HL-60 (cell line): Measurements from ENCODE around the gene ABCF1.

Experiments
- DNase-seq, 2 experiments: peaks; one replicate each; pipeline ENCODE4 v3.0.0-alpha.2; 2010 to 2020; ENCODE audit warnings: low read depth in 1 of 2, low spot score in 1 of 2
- H3K27ac ChIP-seq: fragments of 250-450 bp; sonication (Bioruptor Pico); replicated peaks from 2 replicates; pipeline ENCODE4 v1.5.1; 2020; ENCODE audit warnings: mild to moderate bottlenecking, moderate library complexity
- H3K27me3 ChIP-seq: fragments of 250-450 bp; sonication (Bioruptor Pico); 2 replicates; pipeline ENCODE4 v1.5.1; 2021; ENCODE audit warnings: mild to moderate bottlenecking, moderate library complexity; ENCODE audit not compliant: insufficient read depth, poor library complexity, severe bottlenecking
- H3K4me3 ChIP-seq: replicated peaks from 2 replicates; pipeline ENCODE4 v1.5.1; 2011; ENCODE audit warnings: mild to moderate bottlenecking, control low read depth, low read length; ENCODE audit not compliant: insufficient read depth
- GABPA ChIP-seq: IDR thresholded peaks from 2 replicates; pipeline ENCODE4 v1.6.1; 2012; ENCODE audit warnings: low read depth
- POLR2AphosphoS5 ChIP-seq: IDR thresholded peaks from 2 replicates; pipeline ENCODE4 v1.6.1; 2012; ENCODE audit warnings: low read depth
- SPI1 ChIP-seq: IDR thresholded peaks from 2 replicates; pipeline ENCODE4 v1.6.1; 2012; ENCODE audit warnings: low read depth, mild to moderate bottlenecking, borderline replicate concordance
- TF ChIP-seq, protein P1 (sequence below): IDR thresholded peaks from one replicate; pipeline ENCODE4 v1.5.1; 2011; ENCODE audit warnings: low read length, control low read depth, inconsistent platforms; ENCODE audit not compliant: insufficient read depth
- TF ChIP-seq, protein P2 (sequence below): IDR thresholded peaks from 2 replicates; pipeline ENCODE4 v1.6.1; 2012; ENCODE audit warnings: low read depth; ENCODE audit not compliant: insufficient replicate concordance

Gene ABCF1

GRCh38 chr6:30617565-30618269, 46.5 kb downstream of the ABCF1 start, which contains the start of gene MRPS18B:
Gene MRPS18B, plus strand, starts transcription at chr6:30617840. Its CDS starts 26 bp downstream, at chr6:30617866.
- TF ChIP-seq POLR2AphosphoS5: peak; percentile 95
- peak; percentile 48; the same call in 1 of the 2 replicates for TF ChIP-seq GABPA
- TF ChIP-seq, protein P1, sequence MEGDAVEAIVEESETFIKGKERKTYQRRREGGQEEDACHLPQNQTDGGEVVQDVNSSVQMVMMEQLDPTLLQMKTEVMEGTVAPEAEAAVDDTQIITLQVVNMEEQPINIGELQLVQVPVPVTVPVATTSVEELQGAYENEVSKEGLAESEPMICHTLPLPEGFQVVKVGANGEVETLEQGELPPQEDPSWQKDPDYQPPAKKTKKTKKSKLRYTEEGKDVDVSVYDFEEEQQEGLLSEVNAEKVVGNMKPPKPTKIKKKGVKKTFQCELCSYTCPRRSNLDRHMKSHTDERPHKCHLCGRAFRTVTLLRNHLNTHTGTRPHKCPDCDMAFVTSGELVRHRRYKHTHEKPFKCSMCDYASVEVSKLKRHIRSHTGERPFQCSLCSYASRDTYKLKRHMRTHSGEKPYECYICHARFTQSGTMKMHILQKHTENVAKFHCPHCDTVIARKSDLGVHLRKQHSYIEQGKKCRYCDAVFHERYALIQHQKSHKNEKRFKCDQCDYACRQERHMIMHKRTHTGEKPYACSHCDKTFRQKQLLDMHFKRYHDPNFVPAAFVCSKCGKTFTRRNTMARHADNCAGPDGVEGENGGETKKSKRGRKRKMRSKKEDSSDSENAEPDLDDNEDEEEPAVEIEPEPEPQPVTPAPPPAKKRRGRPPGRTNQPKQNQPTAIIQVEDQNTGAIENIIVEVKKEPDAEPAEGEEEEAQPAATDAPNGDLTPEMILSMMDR: no peak
- peak; percentile 35; the same call in 1 of the 2 replicates for TF ChIP-seq SPI1
- TF ChIP-seq, protein P2, sequence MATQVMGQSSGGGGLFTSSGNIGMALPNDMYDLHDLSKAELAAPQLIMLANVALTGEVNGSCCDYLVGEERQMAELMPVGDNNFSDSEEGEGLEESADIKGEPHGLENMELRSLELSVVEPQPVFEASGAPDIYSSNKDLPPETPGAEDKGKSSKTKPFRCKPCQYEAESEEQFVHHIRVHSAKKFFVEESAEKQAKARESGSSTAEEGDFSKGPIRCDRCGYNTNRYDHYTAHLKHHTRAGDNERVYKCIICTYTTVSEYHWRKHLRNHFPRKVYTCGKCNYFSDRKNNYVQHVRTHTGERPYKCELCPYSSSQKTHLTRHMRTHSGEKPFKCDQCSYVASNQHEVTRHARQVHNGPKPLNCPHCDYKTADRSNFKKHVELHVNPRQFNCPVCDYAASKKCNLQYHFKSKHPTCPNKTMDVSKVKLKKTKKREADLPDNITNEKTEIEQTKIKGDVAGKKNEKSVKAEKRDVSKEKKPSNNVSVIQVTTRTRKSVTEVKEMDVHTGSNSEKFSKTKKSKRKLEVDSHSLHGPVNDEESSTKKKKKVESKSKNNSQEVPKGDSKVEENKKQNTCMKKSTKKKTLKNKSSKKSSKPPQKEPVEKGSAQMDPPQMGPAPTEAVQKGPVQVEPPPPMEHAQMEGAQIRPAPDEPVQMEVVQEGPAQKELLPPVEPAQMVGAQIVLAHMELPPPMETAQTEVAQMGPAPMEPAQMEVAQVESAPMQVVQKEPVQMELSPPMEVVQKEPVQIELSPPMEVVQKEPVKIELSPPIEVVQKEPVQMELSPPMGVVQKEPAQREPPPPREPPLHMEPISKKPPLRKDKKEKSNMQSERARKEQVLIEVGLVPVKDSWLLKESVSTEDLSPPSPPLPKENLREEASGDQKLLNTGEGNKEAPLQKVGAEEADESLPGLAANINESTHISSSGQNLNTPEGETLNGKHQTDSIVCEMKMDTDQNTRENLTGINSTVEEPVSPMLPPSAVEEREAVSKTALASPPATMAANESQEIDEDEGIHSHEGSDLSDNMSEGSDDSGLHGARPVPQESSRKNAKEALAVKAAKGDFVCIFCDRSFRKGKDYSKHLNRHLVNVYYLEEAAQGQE: peak; percentile 75
- peak within 1 kb of the TSS; percentile 83 for H3K4me3 ChIP-seq
- H3K27me3 ChIP-seq: no peaks in the 10 kb centered on the region
- peak within 1 kb of the TSS; percentile 99 for H3K27ac ChIP-seq
- DNase-seq: peak; percentile 98 to 99

DNA sequence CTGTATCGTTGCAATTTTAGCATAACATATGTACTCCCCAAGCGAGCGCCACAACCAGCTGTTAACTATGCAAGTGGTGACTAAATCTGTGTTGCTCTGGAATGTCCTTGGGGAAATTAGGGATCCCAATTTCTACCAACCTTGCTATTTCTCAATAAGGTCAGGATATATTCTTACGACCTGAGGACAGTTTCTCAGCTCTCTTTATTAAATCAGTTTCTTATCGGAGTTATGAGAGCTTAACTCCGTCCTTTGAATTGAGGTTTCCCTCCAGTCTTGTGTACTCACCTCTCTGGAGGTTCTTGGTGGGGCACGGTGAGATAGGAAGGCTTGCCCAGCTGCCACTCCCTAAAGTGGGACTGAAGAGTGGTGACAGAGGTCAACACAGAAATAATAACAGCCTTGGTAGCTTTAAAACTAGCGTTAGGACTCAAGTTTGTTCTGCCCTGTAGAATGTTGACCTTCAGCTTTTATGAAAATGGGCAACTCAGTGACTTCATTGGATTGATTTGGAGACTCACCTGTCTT, 47.1 kb downstream of the ABCF1 start:
- H3K4me3 ChIP-seq: peak overlapping the region; percentile 49
- no peak for TF ChIP-seq SPI1
- TF ChIP-seq POLR2AphosphoS5: no peak
- H3K27me3 ChIP-seq: no peaks in the 10 kb centered on the region
- DNase-seq: no peak
- H3K27ac ChIP-seq: peak overlapping the region; percentile 99

DNA sequence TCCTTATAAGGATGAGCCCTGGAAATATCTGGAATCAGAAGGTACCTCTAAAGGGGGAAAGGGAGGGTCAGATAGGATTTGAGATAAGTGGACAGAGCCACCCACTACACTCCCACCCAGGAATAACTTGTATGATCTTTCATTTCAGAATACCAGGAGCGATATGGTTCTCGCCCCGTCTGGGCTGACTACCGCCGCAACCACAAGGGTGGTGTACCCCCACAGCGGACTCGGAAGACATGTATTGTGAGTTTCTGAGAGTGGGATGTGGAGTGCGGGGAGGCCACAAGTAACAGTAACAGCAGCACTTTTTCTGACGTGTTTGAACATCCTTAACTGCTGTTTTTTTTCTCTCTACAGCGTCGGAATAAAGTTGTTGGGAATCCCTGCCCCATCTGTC, 48.3 kb downstream of the ABCF1 start:
- Histone ChIP-seq H3K27me3 (no peaks in the 10 kb centered on the region), H3K4me3 (no peak overlapping the region), H3K27ac (peak overlapping the region; percentile 99; the same call in 1 of the 2 replicates)
- TF ChIP-seq, protein P1: no peak
- TF ChIP-seq POLR2AphosphoS5: no peak
- TF ChIP-seq GABPA: no peak
- TF ChIP-seq, protein P2: no peak
- no peak for TF ChIP-seq SPI1
- no peak for DNase-seq

DNA sequence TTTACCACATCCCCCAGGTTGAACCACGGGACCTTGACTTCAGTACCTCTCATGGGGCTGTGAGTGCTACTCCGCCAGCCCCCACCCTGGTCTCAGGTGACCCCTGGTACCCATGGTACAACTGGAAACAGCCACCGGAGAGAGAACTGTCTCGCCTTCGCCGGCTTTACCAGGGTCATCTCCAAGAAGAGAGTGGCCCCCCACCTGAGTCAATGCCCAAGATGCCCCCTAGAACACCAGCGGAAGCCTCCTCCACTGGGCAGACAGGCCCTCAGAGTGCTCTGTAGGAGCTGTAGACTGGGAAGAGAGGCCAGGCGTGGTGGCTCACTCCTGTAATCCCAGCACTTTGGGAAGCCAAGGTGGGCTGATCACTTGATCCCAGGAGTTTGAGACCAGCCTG, 54.3 kb downstream of the ABCF1 start:
- no peak for TF ChIP-seq SPI1
- TF ChIP-seq, protein P2: no peak
- no peak for TF ChIP-seq GABPA
- TF ChIP-seq, protein P1: no peak
- no peak for TF ChIP-seq POLR2AphosphoS5
- no peak overlapping the region for H3K4me3 ChIP-seq
- H3K27me3 ChIP-seq: no peaks in the 10 kb centered on the region
- DNase-seq: no peak
- H3K27ac ChIP-seq: no peak overlapping the region
